Epithelial cell of proximal tubule (primary cell): Measurements from ENCODE around the gene PPP1R10. TPM values are rescaled to one million over a fixed set of nuclear protein-coding genes. Genes with fewer than 3 reads are reported as not detected.

ENCODE experiments used
- DNase-seq: peaks from one replicate; pipeline ENCODE4 v3.0.0-alpha.2; 2011; ENCODE audit warnings: low read depth
- H3K4me3 ChIP-seq: 2 replicates; pipeline ENCODE4 v1.5.1; 2011; ENCODE audit warnings: low read depth, mild to moderate bottlenecking, low read length
- total RNA-seq: library from RNA; depleted of rRNA; stranded (reverse); fragments of >200 nt; gene quantifications from 2 replicates; pipeline ENCODE4 v1.2.3, GENCODE V29; 2015
- TF ChIP-seq, protein P1 (sequence below): conservative IDR thresholded peaks from 2 replicates; pipeline ENCODE4 v1.5.1; 2012; ENCODE audit warnings: low read depth, mild to moderate bottlenecking, low read length

PPP1R10 gene
- total RNA-seq, 1 donor from 2014 or later, result 19.6 TPM

DNA sequence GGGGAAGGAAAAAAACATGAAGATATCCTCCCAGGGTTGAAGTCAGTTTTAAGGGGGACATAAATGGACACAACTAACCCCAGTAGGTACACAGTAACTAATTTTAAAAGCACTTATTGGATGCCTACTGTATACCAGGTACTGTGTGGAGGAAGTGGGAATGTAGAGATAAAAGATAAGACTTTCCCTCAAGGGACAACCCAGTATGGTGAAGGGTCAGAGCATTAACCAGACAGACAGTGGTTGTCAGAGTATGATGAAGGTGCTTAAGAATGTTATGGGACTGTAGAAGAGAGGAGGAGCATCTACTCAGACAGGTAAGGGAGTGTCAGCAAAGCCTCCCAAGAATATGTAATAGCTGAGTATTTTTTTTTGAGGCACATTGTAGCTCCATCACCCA, 44.9 kb downstream of the PPP1R10 start:
- DNase-seq, result no peak
- peak overlapping the region; percentile 81 for H3K4me3 ChIP-seq
- TF ChIP-seq, protein P1, sequence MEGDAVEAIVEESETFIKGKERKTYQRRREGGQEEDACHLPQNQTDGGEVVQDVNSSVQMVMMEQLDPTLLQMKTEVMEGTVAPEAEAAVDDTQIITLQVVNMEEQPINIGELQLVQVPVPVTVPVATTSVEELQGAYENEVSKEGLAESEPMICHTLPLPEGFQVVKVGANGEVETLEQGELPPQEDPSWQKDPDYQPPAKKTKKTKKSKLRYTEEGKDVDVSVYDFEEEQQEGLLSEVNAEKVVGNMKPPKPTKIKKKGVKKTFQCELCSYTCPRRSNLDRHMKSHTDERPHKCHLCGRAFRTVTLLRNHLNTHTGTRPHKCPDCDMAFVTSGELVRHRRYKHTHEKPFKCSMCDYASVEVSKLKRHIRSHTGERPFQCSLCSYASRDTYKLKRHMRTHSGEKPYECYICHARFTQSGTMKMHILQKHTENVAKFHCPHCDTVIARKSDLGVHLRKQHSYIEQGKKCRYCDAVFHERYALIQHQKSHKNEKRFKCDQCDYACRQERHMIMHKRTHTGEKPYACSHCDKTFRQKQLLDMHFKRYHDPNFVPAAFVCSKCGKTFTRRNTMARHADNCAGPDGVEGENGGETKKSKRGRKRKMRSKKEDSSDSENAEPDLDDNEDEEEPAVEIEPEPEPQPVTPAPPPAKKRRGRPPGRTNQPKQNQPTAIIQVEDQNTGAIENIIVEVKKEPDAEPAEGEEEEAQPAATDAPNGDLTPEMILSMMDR, result no peak

- H3K4me3 ChIP-seq, result peak overlapping the region; percentile 81
- no peak for DNase-seq
- TF ChIP-seq, protein P1, result no peak
Measured at GRCh38 chr6:30571762-30572082, 45.3 kb downstream of the PPP1R10 start.

- TF ChIP-seq, protein P1, result no peak
- DNase-seq, result peak; percentile 38
- peak within 1 kb of the TSS; percentile 81 for H3K4me3 ChIP-seq
Measured at GRCh38 chr6:30571075-30571761, 45.8 kb downstream of the PPP1R10 start, which contains the start of gene ABCF1. ABCF1 (plus strand) TSS chr6:30571442; CDS start chr6:30571488, 46 bp downstream.

DNA sequence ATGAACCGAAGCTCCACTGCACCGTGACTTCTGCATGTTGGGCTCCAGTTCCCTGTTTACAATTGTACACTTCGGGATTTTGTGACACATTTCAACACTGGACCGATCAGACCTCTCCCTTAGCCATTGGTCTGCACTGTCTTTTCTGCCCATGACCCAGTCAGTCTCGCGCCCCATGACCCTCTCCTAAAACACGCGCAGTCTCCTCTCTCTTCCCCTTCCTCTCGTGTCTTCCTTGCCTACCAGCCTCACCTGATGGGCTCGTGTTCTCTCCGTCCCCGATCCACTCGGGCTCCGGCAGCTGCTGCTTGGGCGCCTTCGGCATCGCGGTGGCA, 46.3 kb downstream of the PPP1R10 start:
- H3K4me3 ChIP-seq, result peak overlapping the region; percentile 81
- TF ChIP-seq, protein P1, result no peak
- no peak for DNase-seq

DNA sequence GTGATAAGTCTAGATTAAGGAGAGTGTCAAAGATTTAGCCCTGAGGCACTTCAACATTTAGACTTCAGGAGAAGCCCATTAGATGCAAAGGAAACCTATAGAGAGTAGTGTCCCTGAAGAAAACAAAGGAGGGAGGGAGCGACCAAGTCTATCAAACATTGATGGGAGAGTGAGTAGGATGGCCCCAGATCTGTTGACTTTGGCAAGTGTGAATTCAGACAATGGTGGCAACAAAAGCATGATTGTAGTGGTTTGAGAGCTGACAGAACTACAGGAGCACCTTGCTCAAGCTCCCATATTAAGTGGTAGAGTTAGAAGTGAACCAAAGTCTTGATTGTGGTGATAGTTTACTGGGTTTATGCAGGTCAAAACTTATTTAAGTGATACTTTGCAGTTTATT, 46.8 kb downstream of the PPP1R10 start:
- TF ChIP-seq, protein P1, result no peak
- no peak for DNase-seq
- peak overlapping the region; percentile 81 for H3K4me3 ChIP-seq

- no peak for DNase-seq
- TF ChIP-seq, protein P1, result no peak
- no peak overlapping the region for H3K4me3 ChIP-seq
Measured at GRCh38 chr6:30568245-30568644, 48.8 kb downstream of the PPP1R10 start.

- TF ChIP-seq, protein P1, result no peak
- no peak for DNase-seq
- H3K4me3 ChIP-seq, result no peak overlapping the region
Measured at GRCh38 chr6:30565772-30566171, 51.3 kb downstream of the PPP1R10 start.
